Mesendoderm (in vitro differentiated cells): ENCODE measurements around the gene ATP1A2.
A peak's percentile ranks its signal among the peaks of the same experiment; 100 is the strongest.

Source experiments
- DNase-seq: peaks from one replicate; pipeline ENCODE4 v3.0.0; 2013
- H2AK5ac ChIP-seq: 2 replicates; pipeline ENCODE4 v1.6.1; 2013; ENCODE audit warnings: low read length, inconsistent platforms
- H2BK120ac ChIP-seq: 2 replicates; pipeline ENCODE4 v1.6.1; 2013; ENCODE audit warnings: low read depth, mild to moderate bottlenecking, low read length, moderate library complexity, mixed read lengths
- H2BK15ac ChIP-seq: replicated peaks from 2 replicates; pipeline ENCODE4 v1.6.1; 2013; ENCODE audit warnings: low read depth, mild to moderate bottlenecking, moderate library complexity
- H2BK5ac ChIP-seq: 2 replicates; pipeline ENCODE4 v1.6.1; 2013; ENCODE audit warnings: low read length, inconsistent platforms
- H3K18ac ChIP-seq: 2 replicates; pipeline ENCODE4 v1.6.1; 2013; ENCODE audit warnings: mild to moderate bottlenecking, low read length, mixed read lengths
- H3K23ac ChIP-seq: one replicate; pipeline ENCODE4 v1.6.1; 2013; ENCODE audit warnings: low read length
- H3K27ac ChIP-seq: 2 replicates; pipeline ENCODE4 v1.5.1; 2013; ENCODE audit warnings: low read depth, mild to moderate bottlenecking, inconsistent platforms, low read length, moderate library complexity
- H3K27me3 ChIP-seq: 2 replicates; pipeline ENCODE4 v1.6.1; 2013; ENCODE audit warnings: low read length, control low read depth, mild to moderate bottlenecking, inconsistent platforms; ENCODE audit not compliant: insufficient read depth, poor library complexity
- H3K36me3 ChIP-seq: 2 replicates; pipeline ENCODE4 v1.6.1; 2013; ENCODE audit warnings: low read length, inconsistent platforms; ENCODE audit not compliant: control insufficient read depth, insufficient read depth
- H3K4ac ChIP-seq: one replicate; pipeline ENCODE4 v1.6.1; 2013; ENCODE audit warnings: low read depth, mild to moderate bottlenecking, low read length, moderate library complexity
- H3K4me1 ChIP-seq: 2 replicates; pipeline ENCODE4 v1.6.1; 2013; ENCODE audit warnings: low read depth, low read length, inconsistent platforms; ENCODE audit not compliant: control insufficient read depth
- H3K4me2 ChIP-seq: 2 replicates; pipeline ENCODE4 v1.6.1; 2013; ENCODE audit warnings: low read length
- H3K4me3 ChIP-seq: 2 replicates; pipeline ENCODE4 v1.5.1; 2013; ENCODE audit warnings: mild to moderate bottlenecking, low read length
- H3K56ac ChIP-seq: one replicate; pipeline ENCODE4 v1.6.1; 2013; ENCODE audit warnings: low read length
- H3K79me1 ChIP-seq: 2 replicates; pipeline ENCODE4 v1.6.1; 2013; ENCODE audit warnings: low read length, inconsistent platforms
- H3K79me2 ChIP-seq: 2 replicates; pipeline ENCODE4 v1.6.1; 2013; ENCODE audit warnings: mild to moderate bottlenecking, low read length; ENCODE audit not compliant: control insufficient read depth, insufficient read depth
- H3K9ac ChIP-seq: 2 replicates; pipeline ENCODE4 v1.6.1; 2013; ENCODE audit warnings: low read length, inconsistent platforms
- H4K5ac ChIP-seq: one replicate; pipeline ENCODE4 v1.6.1; 2013; ENCODE audit warnings: low read length
- H4K8ac ChIP-seq: one replicate; pipeline ENCODE4 v1.6.1; 2013; ENCODE audit warnings: low read depth, mild to moderate bottlenecking, control low read depth, low read length, moderate library complexity
- WGBS: extraction: QIAGEN DNeasy Blood & Tissue Kit; methylation state at CpG from one replicate; pipeline ENCODE4 v1.1.7; 2013; ENCODE audit warnings: low lambda C conversion rate, missing lambda C conversion rate; ENCODE audit not compliant: insufficient coverage; ENCODE audit errors: extremely low coverage; 5-methylcytosine and 5-hydroxymethylcytosine counted together

ATP1A2 gene

DNA sequence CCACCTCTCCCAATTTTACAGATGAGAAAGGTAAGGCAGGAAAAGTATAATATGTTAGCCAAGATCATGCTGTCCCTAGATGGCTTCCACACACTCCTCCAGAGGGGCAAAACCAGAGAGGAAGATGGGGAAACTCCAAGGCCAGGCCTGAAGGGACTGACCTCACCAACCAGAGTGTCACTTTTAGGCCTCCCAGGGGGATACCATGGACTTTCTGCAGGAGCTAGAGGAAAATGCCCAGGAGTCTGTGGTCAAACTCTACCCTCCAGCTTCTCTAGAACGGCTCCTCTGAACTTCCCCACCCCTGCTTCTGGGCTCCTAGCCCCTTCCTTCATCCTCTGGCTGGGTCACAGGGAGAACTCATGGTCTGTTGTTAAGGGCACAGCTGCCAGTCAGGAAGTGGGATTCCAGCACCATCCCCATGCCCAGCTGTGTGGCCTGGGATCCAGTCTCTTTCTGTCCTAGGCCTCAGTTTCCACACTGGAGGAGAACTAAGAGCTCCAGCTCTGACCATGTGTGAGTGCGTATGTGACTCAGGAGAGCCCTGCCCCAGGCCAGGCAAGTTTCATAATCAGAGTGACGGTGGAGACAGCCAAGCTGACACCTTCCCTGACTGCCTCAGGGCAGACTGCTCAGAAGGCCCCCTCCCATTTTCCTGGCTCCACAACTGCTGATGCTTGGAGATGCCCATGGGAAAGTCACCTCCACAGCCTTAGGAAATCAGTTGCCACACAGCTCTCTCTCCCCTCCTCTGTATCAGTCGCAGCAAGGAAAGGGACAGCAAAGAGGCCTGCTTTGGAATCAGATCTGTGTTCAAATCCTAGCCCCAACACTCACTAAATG, 19.1 kb upstream of the ATP1A2 start:
- Histone ChIP-seq H3K4me1 (peaks cover 27% of the 10 kb centered on the region), H3K18ac (no peak overlapping the region), H3K4me2 (no peak overlapping the region), H2BK15ac (no peak overlapping the region), H3K23ac (no peak overlapping the region), H3K4me3 (no peak overlapping the region), H2BK120ac (no peak overlapping the region), H3K4ac (no peak overlapping the region), H4K8ac (no peak overlapping the region), H3K79me2 (peaks cover 9% of the 10 kb centered on the region), H2AK5ac (peak overlapping the region; percentile 11), H3K56ac (peak overlapping the region; percentile 75), H3K36me3 (peaks cover 1% of the 10 kb centered on the region), H3K27me3 (no peaks in the 10 kb centered on the region), H3K27ac (peak overlapping the region; percentile 62), H3K9ac (peak overlapping the region; percentile 80), H3K79me1 (peaks cover 9% of the 10 kb centered on the region), H4K5ac (no peak overlapping the region), H2BK5ac (peak overlapping the region; percentile 57)
- DNase-seq: peak; percentile 86
- no CpG with 5 or more reads among the region's 4 CpGs for WGBS

DNA sequence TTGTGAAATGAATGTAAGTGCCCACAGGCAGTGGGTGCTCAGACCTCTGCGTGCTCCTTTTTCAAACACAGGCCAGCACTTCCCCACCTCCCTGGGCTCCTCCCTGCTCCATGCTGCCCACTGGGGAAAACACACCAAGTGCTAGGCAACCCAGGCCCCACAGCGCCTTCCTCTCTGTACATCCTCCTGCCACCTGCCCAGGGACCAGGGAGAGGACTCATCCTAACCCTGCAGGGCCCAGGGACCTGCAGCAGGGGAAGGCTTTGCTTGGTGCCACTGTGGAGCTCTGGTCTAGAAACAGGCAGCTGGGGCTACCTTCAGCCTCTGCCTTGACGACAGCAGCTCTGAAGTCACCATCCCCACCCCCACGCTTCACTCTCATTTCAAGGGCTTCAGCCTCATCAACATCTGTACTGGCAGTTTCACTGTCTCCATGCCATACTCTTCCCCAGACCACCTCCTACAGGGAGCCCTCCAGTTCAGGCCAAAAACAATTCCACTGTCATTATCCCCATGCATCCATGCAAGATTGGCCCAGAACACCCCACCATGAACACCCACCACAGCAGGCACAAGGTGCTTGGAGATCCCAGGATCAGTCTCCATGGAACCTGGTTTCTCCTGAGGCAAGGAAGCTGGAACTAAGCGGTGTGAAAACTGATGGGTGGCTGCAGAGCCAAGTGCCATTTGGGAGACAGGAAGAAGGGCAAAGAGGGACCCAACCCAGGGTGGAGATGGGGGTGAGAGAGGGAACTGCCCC, 18.2 kb upstream of the ATP1A2 start:
- H2BK120ac ChIP-seq: no peak overlapping the region
- DNase-seq: peak; percentile 50
- no peak overlapping the region for H3K4ac ChIP-seq
- H3K9ac ChIP-seq: peak overlapping the region; percentile 80
- H3K4me2 ChIP-seq: peak overlapping the region; percentile 92
- H3K18ac ChIP-seq: no peak overlapping the region
- peak overlapping the region; percentile 32 for H2BK5ac ChIP-seq
- H3K23ac ChIP-seq: peak overlapping the region; percentile 83
- peak overlapping the region; percentile 86 for H3K56ac ChIP-seq
- peaks cover 9% of the 10 kb centered on the region for H3K79me2 ChIP-seq
- H2AK5ac ChIP-seq: no peak overlapping the region
- H3K36me3 ChIP-seq: no peaks in the 10 kb centered on the region
- no peak overlapping the region for H2BK15ac ChIP-seq
- H3K4me3 ChIP-seq: peak overlapping the region; percentile 66
- no peak overlapping the region for H3K27ac ChIP-seq
- H3K4me1 ChIP-seq: peaks cover 27% of the 10 kb centered on the region
- WGBS: no CpG with 5 or more reads among the region's 5 CpGs
- H3K79me1 ChIP-seq: peaks cover 9% of the 10 kb centered on the region
- no peak overlapping the region for H4K5ac ChIP-seq
- no peaks in the 10 kb centered on the region for H3K27me3 ChIP-seq
- H4K8ac ChIP-seq: no peak overlapping the region

DNA sequence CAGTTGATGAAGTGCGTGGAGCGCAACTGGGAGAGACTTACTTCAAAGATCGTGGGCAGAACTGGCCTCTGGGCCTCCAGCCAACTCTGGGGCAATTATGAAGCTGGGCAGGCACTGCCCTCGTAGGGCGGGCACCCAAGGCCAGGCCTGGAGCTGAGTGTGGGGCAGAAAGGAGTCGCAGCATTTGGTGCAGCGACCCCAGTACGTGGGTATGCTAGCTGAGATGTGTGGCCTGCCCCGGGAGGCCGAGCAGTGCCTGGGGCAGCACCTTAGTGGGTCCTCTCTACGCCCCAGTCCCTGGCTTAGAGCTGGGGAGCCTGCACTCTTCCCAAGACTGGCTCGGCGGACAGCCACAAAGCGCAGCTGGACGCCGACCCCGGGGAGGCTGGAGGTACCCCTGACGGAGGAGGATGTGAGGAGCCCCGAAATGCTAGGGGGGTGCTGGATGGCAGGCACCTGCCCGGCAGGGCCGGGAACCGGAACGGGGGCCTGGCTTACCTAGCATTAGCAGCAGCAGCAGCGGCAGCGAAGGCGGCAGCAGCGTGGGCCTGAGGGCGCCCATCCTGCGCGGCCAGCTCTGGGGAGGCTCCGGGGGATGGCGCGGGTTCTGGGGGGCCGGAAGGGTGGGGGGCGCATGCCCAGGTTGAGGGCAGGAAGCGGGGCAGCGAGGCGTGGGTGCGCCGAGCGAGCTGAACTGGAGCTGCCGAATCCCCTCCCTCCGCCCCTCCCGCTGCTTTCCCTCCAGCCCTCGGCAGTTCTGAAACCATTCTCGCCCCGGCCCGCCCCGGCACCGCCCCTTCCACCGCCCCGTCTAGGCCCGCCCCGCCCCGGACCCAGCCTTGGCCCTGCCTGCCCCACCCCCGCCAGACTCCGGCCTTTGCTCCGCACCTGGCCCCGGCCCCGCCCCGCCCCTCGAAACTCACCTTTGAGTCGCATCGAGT, 17.4 kb upstream of the ATP1A2 start, which contains the start of gene IGSF8:
Gene IGSF8, minus strand, starts transcription at position 709 of the 941 bp plus-strand sequence. Its CDS starts 147 bp downstream, at position 562.
- Histone ChIP-seq H4K5ac (no peak within 1 kb of the TSS), H3K18ac (peak within 1 kb of the TSS; percentile 11), H3K27ac (no peak within 1 kb of the TSS), H3K23ac (peak within 1 kb of the TSS; percentile 83), H3K9ac (peak within 1 kb of the TSS; percentile 80), H3K56ac (peak within 1 kb of the TSS; percentile 86), H3K4me1 (peaks cover 27% of the 10 kb centered on the region), H3K4me2 (peak within 1 kb of the TSS; percentile 92), H3K4me3 (peak within 1 kb of the TSS; percentile 66), H2BK120ac (no peak within 1 kb of the TSS), H3K4ac (no peak within 1 kb of the TSS), H2BK5ac (no peak within 1 kb of the TSS), H2AK5ac (no peak within 1 kb of the TSS), H3K27me3 (no peaks in the 10 kb centered on the region), H3K79me2 (peaks cover 9% of the 10 kb centered on the region), H3K36me3 (no peaks in the 10 kb centered on the region), H3K79me1 (peaks cover 9% of the 10 kb centered on the region), H2BK15ac (no peak within 1 kb of the TSS), H4K8ac (no peak within 1 kb of the TSS)
- no CpG with 5 or more reads among the region's 64 CpGs for WGBS
- DNase-seq: no peak

DNA sequence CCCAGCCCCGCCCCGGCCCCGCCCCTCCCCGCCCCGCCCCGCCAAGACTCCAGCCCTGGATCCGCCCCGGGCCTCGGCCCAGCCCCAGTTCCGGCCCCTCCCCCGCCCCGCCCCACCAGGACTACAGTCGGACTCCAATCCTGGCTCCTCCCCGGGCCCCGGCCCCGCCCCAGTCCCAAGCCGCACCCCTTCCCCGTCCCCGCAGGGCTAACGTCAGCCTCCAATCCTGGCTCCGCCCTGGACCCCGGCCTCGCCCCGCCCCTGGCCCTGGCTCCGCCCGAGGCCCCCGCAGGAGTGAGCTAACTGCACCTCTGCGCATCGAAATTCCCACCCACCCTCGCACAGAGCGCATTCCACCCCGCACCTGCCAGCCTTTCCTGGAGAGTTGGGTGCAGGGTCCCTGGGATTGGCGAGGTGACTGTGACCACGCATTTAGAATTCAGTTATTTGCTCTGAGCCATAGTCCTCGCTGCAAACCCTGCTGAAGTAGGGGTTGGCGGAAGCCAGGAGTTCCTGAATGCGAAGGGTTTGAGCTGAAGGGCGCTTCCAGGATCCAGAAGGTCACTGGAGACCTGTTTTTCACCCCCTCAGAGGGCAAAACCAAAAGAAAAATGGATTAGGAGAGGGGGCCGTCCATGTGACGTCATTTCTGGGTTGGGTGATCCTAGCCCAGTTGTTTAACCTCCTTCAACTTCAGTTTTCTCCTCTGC, 16.6 kb upstream of the ATP1A2 start:
- peak overlapping the region; percentile 50 for H3K4me2 ChIP-seq
- no peak overlapping the region for H3K23ac ChIP-seq
- peak; percentile 97 for DNase-seq
- H3K4me3 ChIP-seq: peak overlapping the region; percentile 1
- no peak overlapping the region for H4K5ac ChIP-seq
- H3K18ac ChIP-seq: no peak overlapping the region
- H3K79me2 ChIP-seq: peaks cover 9% of the 10 kb centered on the region
- H2BK5ac ChIP-seq: no peak overlapping the region
- peaks cover 27% of the 10 kb centered on the region for H3K4me1 ChIP-seq
- no peak overlapping the region for H4K8ac ChIP-seq
- H2BK15ac ChIP-seq: no peak overlapping the region
- no peak overlapping the region for H2AK5ac ChIP-seq
- peak overlapping the region; percentile 41 for H3K9ac ChIP-seq
- no peaks in the 10 kb centered on the region for H3K36me3 ChIP-seq
- no CpG with 5 or more reads among the region's 40 CpGs for WGBS
- no peaks in the 10 kb centered on the region for H3K27me3 ChIP-seq
- H3K56ac ChIP-seq: peak overlapping the region; percentile 49
- peaks cover 9% of the 10 kb centered on the region for H3K79me1 ChIP-seq
- H2BK120ac ChIP-seq: no peak overlapping the region
- no peak overlapping the region for H3K4ac ChIP-seq
- H3K27ac ChIP-seq: no peak overlapping the region
